Nephron progenitor cell (in vitro differentiated cells): ENCODE results near the gene TEX35.
"Not testable (repeated sequence)": the region's sequence is repeated elsewhere in the genome, so short reads cannot be mapped to it uniquely, and the experiment has no call there.

Source experiments
- DNase-seq: peaks from one replicate; pipeline ENCODE4 v3.0.0; 2021
- H3K27ac Mint-ChIP-seq: 2 replicates; pipeline ENCODE4 v1.8.0; 2021; ENCODE audit warnings: mild to moderate bottlenecking, moderate library complexity, mixed read lengths
- H3K27me3 Mint-ChIP-seq: 2 replicates; pipeline ENCODE4 v1.8.0; 2021; ENCODE audit warnings: mild to moderate bottlenecking, low read depth, mixed read lengths; ENCODE audit not compliant: poor library complexity
- H3K36me3 Mint-ChIP-seq: 2 replicates; pipeline ENCODE4 v1.8.0; 2021; ENCODE audit warnings: low read depth, mixed read lengths
- H3K4me1 Mint-ChIP-seq: 2 replicates; pipeline ENCODE4 v1.8.0; 2021; ENCODE audit warnings: mixed read lengths
- H3K4me3 Mint-ChIP-seq: 2 replicates; pipeline ENCODE4 v1.8.0; 2021; ENCODE audit warnings: mild to moderate bottlenecking, moderate library complexity, mixed read lengths
- H3K9me3 Mint-ChIP-seq: 2 replicates; pipeline ENCODE4 v1.8.0; 2021; ENCODE audit warnings: mild to moderate bottlenecking, moderate library complexity, mixed read lengths
- CTCF ChIP-seq: fragments of 200-600 bp; sonication (generic); IDR thresholded peaks from 2 replicates; pipeline ENCODE4 v1.5.0; 2021; ENCODE audit warnings: antibody characterized with exemption

The TEX35 gene

GRCh38 chr1:178500936-178501554 lies 11.9 kb upstream of the TEX35 start:
- H3K27me3 Mint-ChIP-seq, result peaks cover 5% of the 10 kb centered on the region
- H3K27ac Mint-ChIP-seq, result no peak overlapping the region
- no peaks in the 10 kb centered on the region for H3K36me3 Mint-ChIP-seq
- H3K4me1 Mint-ChIP-seq, result peaks cover 14% of the 10 kb centered on the region
- TF ChIP-seq CTCF, result no peak
- DNase-seq, result no peak
- H3K9me3 Mint-ChIP-seq, result no peaks in the 10 kb centered on the region
- H3K4me3 Mint-ChIP-seq, result no peak overlapping the region

- Mint-ChIP-seq H3K4me1 (peaks cover 14% of the 10 kb centered on the region), H3K36me3 (no peaks in the 10 kb centered on the region), H3K9me3 (no peaks in the 10 kb centered on the region), H3K27ac (no peak overlapping the region), H3K4me3 (no peak overlapping the region), H3K27me3 (peaks cover 7% of the 10 kb centered on the region)
- peak; percentile 94 for TF ChIP-seq CTCF
- peak; percentile 85 for DNase-seq
These were observed 11.1 kb upstream of the TEX35 start for GRCh38 chr1:178501705-178502329.

GRCh38 chr1:178502330-178502714 lies 10.6 kb upstream of the TEX35 start:
- no peak overlapping the region for H3K4me3 Mint-ChIP-seq
- TF ChIP-seq CTCF, result no peak
- peaks cover 7% of the 10 kb centered on the region for H3K27me3 Mint-ChIP-seq
- no peak for DNase-seq
- no peaks in the 10 kb centered on the region for H3K36me3 Mint-ChIP-seq
- H3K9me3 Mint-ChIP-seq, result no peaks in the 10 kb centered on the region
- no peak overlapping the region for H3K27ac Mint-ChIP-seq
- peaks cover 10% of the 10 kb centered on the region for H3K4me1 Mint-ChIP-seq

- Mint-ChIP-seq H3K9me3 (no peaks in the 10 kb centered on the region), H3K4me3 (no peak overlapping the region), H3K4me1 (peaks cover 4% of the 10 kb centered on the region), H3K27ac (no peak overlapping the region), H3K36me3 (no peaks in the 10 kb centered on the region), H3K27me3 (peaks cover 7% of the 10 kb centered on the region)
- DNase-seq, result no peak
- no peak for TF ChIP-seq CTCF
These were observed 10.1 kb upstream of the TEX35 start for GRCh38 chr1:178502856-178503255.

GRCh38 chr1:178503316-178503715 lies 9.6 kb upstream of the TEX35 start:
- H3K36me3 Mint-ChIP-seq, H3K27me3 Mint-ChIP-seq, H3K4me1 Mint-ChIP-seq, DNase-seq, H3K9me3 Mint-ChIP-seq, H3K4me3 Mint-ChIP-seq, H3K27ac Mint-ChIP-seq: not testable (repeated sequence)

- H3K9me3 Mint-ChIP-seq, result no peaks in the 10 kb centered on the region
- H3K4me3 Mint-ChIP-seq, result no peak overlapping the region
- peaks cover 3% of the 10 kb centered on the region for H3K4me1 Mint-ChIP-seq
- H3K27me3 Mint-ChIP-seq, result peaks cover 7% of the 10 kb centered on the region
- no peak for DNase-seq
- no peak overlapping the region for H3K27ac Mint-ChIP-seq
- no peaks in the 10 kb centered on the region for H3K36me3 Mint-ChIP-seq
- TF ChIP-seq CTCF, result no peak
These were observed 9.1 kb upstream of the TEX35 start for GRCh38 chr1:178503849-178504248.
